ENCODE data around the gene ZNF3. TPM values are rescaled to one million over a fixed set of nuclear protein-coding genes. Genes with fewer than 3 reads are reported as not detected.

ZNF3 gene
- total RNA-seq, 4 donors from 2014 or later, result 13.2 to 30.3 (median 24.4) TPM

GRCh38 chr7:100099452-100099851 lies 17.9 kb upstream of the ZNF3 start:
- peaks cover 61% of the 10 kb centered on the region for H3K36me3 ChIP-seq

GRCh38 chr7:100098913-100099312 lies 17.4 kb upstream of the ZNF3 start:
- peaks cover 62% of the 10 kb centered on the region for H3K36me3 ChIP-seq

More at GRCh38 chr7:100099452-100099851, 17.9 kb upstream of the ZNF3 start:
- no peak for TF ChIP-seq CTCF (IDR thresholded peaks at IDR 0.05)
- no peak for TF ChIP-seq POLR2A (IDR thresholded peaks at IDR 0.05)
- TF ChIP-seq EP300 (IDR thresholded peaks at IDR 0.05), result no peak
- TF ChIP-seq POLR2AphosphoS5 (IDR thresholded peaks at IDR 0.05), result no peak
- no peaks in the 10 kb centered on the region for H3K27me3 ChIP-seq
- DNase-seq (ENCODE audit: low spot score in 2 of 2), result no peak
- peak overlapping the region; percentile 81 for H3K4me3 ChIP-seq
- 69% methylated on average over 12 of the region's 12 CpGs for WGBS
- H3K27ac ChIP-seq, result peak overlapping the region; percentile 92
- peaks cover 24% of the 10 kb centered on the region for H3K4me1 ChIP-seq
- H3K9me3 ChIP-seq, result no peaks in the 10 kb centered on the region

GRCh38 chr7:100095704-100096103 lies 14.2 kb upstream of the ZNF3 start:
- peaks cover 19% of the 10 kb centered on the region for H3K4me1 ChIP-seq
- H3K4me3 ChIP-seq, result no peak overlapping the region
- no peaks in the 10 kb centered on the region for H3K9me3 ChIP-seq
- no peak for DNase-seq (ENCODE audit: low spot score in 2 of 2)
- 90% methylated on average over 17 of the region's 17 CpGs for WGBS
- no peaks in the 10 kb centered on the region for H3K27me3 ChIP-seq
- no peak for TF ChIP-seq POLR2A (IDR thresholded peaks at IDR 0.05)
- TF ChIP-seq CTCF (IDR thresholded peaks at IDR 0.05), result no peak
- TF ChIP-seq EP300 (IDR thresholded peaks at IDR 0.05), result no peak
- TF ChIP-seq POLR2AphosphoS5 (IDR thresholded peaks at IDR 0.05), result no peak
- H3K27ac ChIP-seq, result no peak overlapping the region
- H3K36me3 ChIP-seq, result peaks cover 85% of the 10 kb centered on the region

More at GRCh38 chr7:100098913-100099312, 17.4 kb upstream of the ZNF3 start:
- H3K9me3 ChIP-seq, result no peaks in the 10 kb centered on the region
- no peak for DNase-seq (ENCODE audit: low spot score in 2 of 2)
- H3K4me3 ChIP-seq, result no peak overlapping the region
- H3K27me3 ChIP-seq, result no peaks in the 10 kb centered on the region
- 87% methylated on average over 10 of the region's 10 CpGs for WGBS
- H3K27ac ChIP-seq, result no peak overlapping the region
- peaks cover 25% of the 10 kb centered on the region for H3K4me1 ChIP-seq
- TF ChIP-seq POLR2AphosphoS5 (IDR thresholded peaks at IDR 0.05) (no peak), CTCF (IDR thresholded peaks at IDR 0.05) (no peak), POLR2A (IDR thresholded peaks at IDR 0.05) (no peak), EP300 (IDR thresholded peaks at IDR 0.05) (no peak)

- Histone ChIP-seq H3K36me3 (peaks cover 89% of the 10 kb centered on the region), H3K4me3 (no peak overlapping the region), H3K9me3 (no peaks in the 10 kb centered on the region), H3K27ac (no peak overlapping the region), H3K4me1 (peaks cover 19% of the 10 kb centered on the region), H3K27me3 (no peaks in the 10 kb centered on the region)
- TF ChIP-seq EP300 (IDR thresholded peaks at IDR 0.05), result no peak
- no peak for TF ChIP-seq POLR2AphosphoS5 (IDR thresholded peaks at IDR 0.05)
- TF ChIP-seq POLR2A (IDR thresholded peaks at IDR 0.05), result no peak
- no peak for TF ChIP-seq CTCF (IDR thresholded peaks at IDR 0.05)
- 83% methylated on average over 7 of the region's 9 CpGs for WGBS
- no peak for DNase-seq (ENCODE audit: low spot score in 2 of 2)
Observed at GRCh38 chr7:100095289-100095688, 13.8 kb upstream of the ZNF3 start.

GRCh38 chr7:100093925-100094486 lies 12.5 kb upstream of the ZNF3 start:
- no peak overlapping the region for H3K4me3 ChIP-seq
- no peaks in the 10 kb centered on the region for H3K27me3 ChIP-seq
- peaks cover 87% of the 10 kb centered on the region for H3K36me3 ChIP-seq
- DNase-seq (ENCODE audit: low spot score in 2 of 2), result no peak
- H3K9me3 ChIP-seq, result no peaks in the 10 kb centered on the region
- H3K4me1 ChIP-seq, result peaks cover 19% of the 10 kb centered on the region
- TF ChIP-seq POLR2AphosphoS5 (IDR thresholded peaks at IDR 0.05), result no peak
- no peak for TF ChIP-seq CTCF (IDR thresholded peaks at IDR 0.05)
- TF ChIP-seq EP300 (IDR thresholded peaks at IDR 0.05), result no peak
- TF ChIP-seq POLR2A (IDR thresholded peaks at IDR 0.05), result no peak
- H3K27ac ChIP-seq, result no peak overlapping the region
- 90% methylated on average over 14 of the region's 16 CpGs for WGBS
